HUES6 (cell line): ENCODE data around the gene ACADSB.

Experiments used
- H3K27ac ChIP-seq: 2 replicates; pipeline ENCODE4 v1.7.0; 2013; ENCODE audit warnings: low read depth, mild to moderate bottlenecking, low read length, inconsistent platforms
- H3K27me3 ChIP-seq: 2 replicates; pipeline ENCODE4 v1.6.1; 2013; ENCODE audit warnings: low read length; ENCODE audit not compliant: control insufficient read depth, insufficient read depth
- H3K36me3 ChIP-seq: 2 replicates; pipeline ENCODE4 v1.6.1; 2013; ENCODE audit warnings: low read length; ENCODE audit not compliant: control insufficient read depth, insufficient read depth
- H3K4me1 ChIP-seq: 2 replicates; pipeline ENCODE4 v1.6.1; 2013; ENCODE audit warnings: low read length; ENCODE audit not compliant: control insufficient read depth, insufficient read depth
- H3K4me3 ChIP-seq: 2 replicates; pipeline ENCODE4 v1.5.1; 2013; ENCODE audit warnings: low read depth, low read length
- H3K9ac ChIP-seq: one replicate; pipeline ENCODE4 v1.6.1; 2013; ENCODE audit warnings: mild to moderate bottlenecking, low read length
- H3K9me3 ChIP-seq: 2 replicates; pipeline ENCODE4 v1.6.1; 2013; ENCODE audit warnings: low read depth, low read length; ENCODE audit not compliant: control insufficient read depth, insufficient read depth

Gene ACADSB

GRCh38 chr10:123019264-123019663, 10.5 kb downstream of the ACADSB start:
- Histone ChIP-seq H3K27me3 (0 out of 2 replicates have a peak, but pooled peaks cover 2% of the 10 kb centered on the region), H3K27ac (no peak overlapping the region), H3K9me3 (no peaks in the 10 kb centered on the region), H3K4me1 (peaks cover 39% of the 10 kb centered on the region), H3K4me3 (no peak overlapping the region; the same call in 1 of the 2 replicates), H3K36me3 (no peaks in the 10 kb centered on the region), H3K9ac (no peak overlapping the region)

- Histone ChIP-seq H3K36me3 (no peaks in the 10 kb centered on the region), H3K9me3 (no peaks in the 10 kb centered on the region), H3K27ac (no peak overlapping the region), H3K4me1 (peaks cover 34% of the 10 kb centered on the region), H3K9ac (no peak overlapping the region), H3K27me3 (0 out of 2 replicates have a peak, but pooled peaks cover 2% of the 10 kb centered on the region), H3K4me3 (peak overlapping the region; percentile 34; the same call in 1 of the 2 replicates)
These were observed 11.3 kb downstream of the ACADSB start for GRCh38 chr10:123019941-123020703.

GRCh38 chr10:123021517-123021916, 12.7 kb downstream of the ACADSB start:
- Histone ChIP-seq H3K4me1 (peaks cover 26% of the 10 kb centered on the region), H3K27me3 (0 out of 2 replicates have a peak, but pooled peaks cover 2% of the 10 kb centered on the region), H3K36me3 (no peaks in the 10 kb centered on the region), H3K27ac (no peak overlapping the region), H3K9ac (no peak overlapping the region), H3K9me3 (no peaks in the 10 kb centered on the region), H3K4me3 (no peak overlapping the region)

- H3K36me3 ChIP-seq, result no peaks in the 10 kb centered on the region
- no peak overlapping the region for H3K9ac ChIP-seq
- 0 out of 2 replicates have a peak, but pooled peaks cover 2% of the 10 kb centered on the region for H3K27me3 ChIP-seq
- H3K27ac ChIP-seq, result no peak overlapping the region
- peaks cover 9% of the 10 kb centered on the region for H3K4me1 ChIP-seq
- no peaks in the 10 kb centered on the region for H3K9me3 ChIP-seq
- H3K4me3 ChIP-seq, result no peak overlapping the region
These were observed 15.7 kb downstream of the ACADSB start for GRCh38 chr10:123024540-123024939.

- H3K27ac ChIP-seq, result no peak overlapping the region
- no peaks in the 10 kb centered on the region for H3K9me3 ChIP-seq
- no peaks in the 10 kb centered on the region for H3K36me3 ChIP-seq
- H3K4me1 ChIP-seq, result no peaks in the 10 kb centered on the region; the same call in 1 of the 2 replicates
- no peak overlapping the region for H3K9ac ChIP-seq
- no peaks in the 10 kb centered on the region for H3K27me3 ChIP-seq
- no peak overlapping the region for H3K4me3 ChIP-seq
These were observed 17.5 kb downstream of the ACADSB start for GRCh38 chr10:123026302-123026701.

GRCh38 chr10:123027861-123028260, 19.1 kb downstream of the ACADSB start:
- Histone ChIP-seq H3K27me3 (no peaks in the 10 kb centered on the region), H3K4me1 (no peaks in the 10 kb centered on the region; the same call in 1 of the 2 replicates), H3K9ac (no peak overlapping the region), H3K36me3 (no peaks in the 10 kb centered on the region), H3K9me3 (no peaks in the 10 kb centered on the region), H3K4me3 (no peak overlapping the region), H3K27ac (no peak overlapping the region)

- H3K9me3 ChIP-seq, result no peaks in the 10 kb centered on the region
- no peak overlapping the region for H3K27ac ChIP-seq
- H3K36me3 ChIP-seq, result no peaks in the 10 kb centered on the region
- H3K27me3 ChIP-seq, result no peaks in the 10 kb centered on the region
- H3K4me3 ChIP-seq, result no peak overlapping the region
- H3K4me1 ChIP-seq, result no peaks in the 10 kb centered on the region
- no peak overlapping the region for H3K9ac ChIP-seq
These were observed 22.3 kb downstream of the ACADSB start for GRCh38 chr10:123031124-123031523.

- Histone ChIP-seq H3K4me1 (peaks cover 4% of the 10 kb centered on the region; the same call in 1 of the 2 replicates), H3K36me3 (no peaks in the 10 kb centered on the region; the same call in 1 of the 2 replicates), H3K4me3 (no peak overlapping the region), H3K9me3 (no peaks in the 10 kb centered on the region), H3K27me3 (no peaks in the 10 kb centered on the region), H3K9ac (no peak overlapping the region), H3K27ac (no peak overlapping the region)
These were observed 25.5 kb downstream of the ACADSB start for GRCh38 chr10:123034332-123034731.

- no peaks in the 10 kb centered on the region for H3K9me3 ChIP-seq
- no peaks in the 10 kb centered on the region for H3K27me3 ChIP-seq
- no peak overlapping the region for H3K27ac ChIP-seq
- no peaks in the 10 kb centered on the region; the same call in 1 of the 2 replicates for H3K36me3 ChIP-seq
- no peak overlapping the region for H3K9ac ChIP-seq
- H3K4me1 ChIP-seq, result peaks cover 4% of the 10 kb centered on the region; the same call in 1 of the 2 replicates
- H3K4me3 ChIP-seq, result no peak overlapping the region
These were observed 26.8 kb downstream of the ACADSB start for GRCh38 chr10:123035467-123036086.

GRCh38 chr10:123038782-123039631, 30.2 kb downstream of the ACADSB start:
- no peaks in the 10 kb centered on the region for H3K9me3 ChIP-seq
- no peak overlapping the region for H3K4me3 ChIP-seq
- peaks cover 4% of the 10 kb centered on the region; the same call in 1 of the 2 replicates for H3K4me1 ChIP-seq
- H3K27me3 ChIP-seq, result no peaks in the 10 kb centered on the region
- H3K36me3 ChIP-seq, result no peaks in the 10 kb centered on the region; the same call in 1 of the 2 replicates
- no peak overlapping the region for H3K27ac ChIP-seq
- no peak overlapping the region for H3K9ac ChIP-seq
